GM23338 (cell line): ENCODE results near the gene TPRX1. TPM values are rescaled to one million over a fixed set of nuclear protein-coding genes. Genes with fewer than 3 reads are reported as not detected.

Source experiments
- ATAC-seq: fragments of 200-7000 bp; cut with Tn5 transposase; 3 replicates; pipeline ENCODE4 v1.9.1; 2020
- DNase-seq: peaks from one replicate; pipeline ENCODE4 v3.0.0-alpha.2; 2015; ENCODE audit warnings: low spot score
- H2AFZ ChIP-seq: fragments of 200-600 bp; sonication (generic); 2 replicates; pipeline ENCODE4 v1.8.0; 2016; ENCODE audit warnings: antibody characterized with exemption, mild to moderate bottlenecking, moderate library complexity
- H3F3A ChIP-seq: fragments of 200-600 bp; sonication (generic); replicated peaks from 2 replicates; pipeline ENCODE4 v1.8.0; 2017; ENCODE audit warnings: antibody characterized with exemption, mixed run types, low read depth
- H3K27ac ChIP-seq: fragments of 200-600 bp; sonication (generic); 2 replicates; pipeline ENCODE4 v1.6.1; 2016; ENCODE audit warnings: low read depth
- H3K27me3 ChIP-seq: fragments of 200-600 bp; sonication (generic); 2 replicates; pipeline ENCODE4 v1.8.0; 2016; ENCODE audit warnings: mild to moderate bottlenecking, mixed run types, moderate library complexity; ENCODE audit not compliant: insufficient read depth
- H3K36me3 ChIP-seq: fragments of 200-600 bp; sonication (generic); 2 replicates; pipeline ENCODE4 v1.8.0; 2016; ENCODE audit warnings: mild to moderate bottlenecking; ENCODE audit not compliant: insufficient read depth
- H3K4me1 ChIP-seq: fragments of 200-600 bp; sonication (generic); 2 replicates; pipeline ENCODE4 v1.8.0; 2016; ENCODE audit warnings: mild to moderate bottlenecking, moderate library complexity; ENCODE audit not compliant: insufficient read depth
- H3K4me2 ChIP-seq: fragments of 200-600 bp; sonication (generic); 2 replicates; pipeline ENCODE4 v1.7.1; 2017; ENCODE audit warnings: mixed run types
- H3K4me3 ChIP-seq: fragments of 200-600 bp; sonication (generic); 2 replicates; pipeline ENCODE4 v1.6.1; 2016; ENCODE audit warnings: mixed run types
- H3K79me2 ChIP-seq: fragments of 200-600 bp; sonication (generic); replicated peaks from 2 replicates; pipeline ENCODE4 v1.8.0; 2017; ENCODE audit warnings: mild to moderate bottlenecking; ENCODE audit not compliant: insufficient read depth
- H3K9me2 ChIP-seq: fragments of 200-600 bp; sonication (generic); 2 replicates; pipeline ENCODE4 v1.8.0; 2017; ENCODE audit not compliant: insufficient read depth
- H4K20me1 ChIP-seq: fragments of 200-600 bp; sonication (generic); replicated peaks from 2 replicates; pipeline ENCODE4 v1.8.0; 2017; ENCODE audit warnings: mild to moderate bottlenecking; ENCODE audit not compliant: insufficient read depth
- H3K27ac Mint-ChIP-seq: 2 replicates; pipeline ENCODE4 v1.8.0; 2020; ENCODE audit warnings: inconsistent platforms, mild to moderate bottlenecking, moderate library complexity, mixed read lengths
- H3K27me3 Mint-ChIP-seq: 3 replicates; pipeline ENCODE4 v1.8.0; 2022; ENCODE audit warnings: low read depth, mild to moderate bottlenecking, moderate library complexity, mixed read lengths, inconsistent platforms; ENCODE audit not compliant: insufficient read depth, poor library complexity
- H3K36me3 Mint-ChIP-seq: 3 replicates; pipeline ENCODE4 v1.8.0; 2021; ENCODE audit warnings: low read depth, mild to moderate bottlenecking, inconsistent platforms, moderate library complexity, mixed read lengths
- H3K4me1 Mint-ChIP-seq: 3 replicates; pipeline ENCODE4 v1.8.0; 2020; ENCODE audit warnings: mild to moderate bottlenecking, inconsistent platforms, mixed read lengths
- H3K4me3 Mint-ChIP-seq: 3 replicates; pipeline ENCODE4 v1.8.0; 2021; ENCODE audit warnings: moderate library complexity, mild to moderate bottlenecking, inconsistent platforms, mixed read lengths
- H3K9me3 Mint-ChIP-seq: 3 replicates; pipeline ENCODE4 v1.8.0; 2020; ENCODE audit warnings: moderate library complexity, mild to moderate bottlenecking, inconsistent platforms, mixed read lengths
- CREB1 ChIP-seq: fragments of 250-450 bp; sonication (Bioruptor Pico); IDR thresholded peaks from 2 replicates; pipeline ENCODE4 v1.5.0; 2020; ENCODE audit warnings: low read depth, mild to moderate bottlenecking, moderate library complexity
- EZH2 ChIP-seq: fragments of 200-600 bp; sonication (generic); IDR thresholded peaks from one replicate; pipeline ENCODE4 v1.8.0; 2017; ENCODE audit warnings: antibody characterized with exemption, mild to moderate bottlenecking, low read depth; ENCODE audit not compliant: unreplicated experiment
- EZH2phosphoT487 ChIP-seq: fragments of 200-600 bp; sonication (generic); IDR thresholded peaks from one replicate; pipeline ENCODE4 v1.8.1; 2018; ENCODE audit warnings: antibody characterized with exemption; ENCODE audit not compliant: unreplicated experiment
- JUNB ChIP-seq: IDR thresholded peaks from one replicate; pipeline ENCODE4 v1.6.1; 2016; ENCODE audit warnings: antibody characterized with exemption; ENCODE audit not compliant: unreplicated experiment
- NANOG ChIP-seq: IDR thresholded peaks from 2 replicates; pipeline ENCODE4 v1.6.1; 2016; ENCODE audit warnings: antibody characterized with exemption, borderline replicate concordance
- POLR2AphosphoS5 ChIP-seq: IDR thresholded peaks from 2 replicates; pipeline ENCODE4 v1.6.1; 2016; ENCODE audit warnings: antibody characterized with exemption, low read depth
- STAT1 ChIP-seq: IDR thresholded peaks from one replicate; pipeline ENCODE4 v1.6.1; 2016; ENCODE audit warnings: antibody characterized with exemption; ENCODE audit not compliant: unreplicated experiment
- ZNF114 ChIP-seq: fragments of 250-450 bp; sonication (Bioruptor Pico); IDR thresholded peaks from 2 replicates; pipeline ENCODE4 v1.5.0; 2020; ENCODE audit warnings: mild to moderate bottlenecking, moderate library complexity
- ZNF331 ChIP-seq: fragments of 250-450 bp; sonication (Bioruptor Pico); IDR thresholded peaks from 2 replicates; pipeline ENCODE4 v1.5.0; 2020; ENCODE audit warnings: low read depth, mild to moderate bottlenecking, moderate library complexity
- polyA plus RNA-seq: library from polyadenylated mRNA; unstranded; fragments of >200 nt; fragmentation: Nextera tagmentation; extraction: Ambion mirVana; gene quantifications from 2 replicates; pipeline ENCODE4 v1.2.1, GENCODE V29; 2016
- total RNA-seq: library from RNA; depleted of rRNA; stranded (reverse); fragments of >200 nt; shearing (Covaris generic); gene quantifications from 2 replicates; pipeline ENCODE4 v1.2.3, GENCODE V29; 2014
- TF ChIP-seq, protein P1 (sequence below): IDR thresholded peaks from 2 replicates; pipeline ENCODE4 v1.6.1; 2016; ENCODE audit warnings: antibody characterized with exemption
- TF ChIP-seq, protein P2 (sequence below), 2 experiments: fragments of 200-600 bp in 1 of 2; sonication (generic) in 1 of 2; conservative IDR thresholded peaks; 2 replicates each; pipeline versions ENCODE4 v1.5.1 to v1.6.1; 2016 to 2017; ENCODE audit warnings: antibody characterized with exemption in 2 of 2, low read depth in 2 of 2, mild to moderate bottlenecking in 2 of 2, moderate library complexity in 1 of 2
- TF ChIP-seq, protein P3 (sequence below): IDR thresholded peaks from one replicate; pipeline ENCODE4 v1.6.1; 2018; ENCODE audit warnings: antibody characterized with exemption; ENCODE audit not compliant: unreplicated experiment
- TF ChIP-seq, protein P4 (sequence below): fragments of 250-450 bp; sonication (Bioruptor Pico); IDR thresholded peaks from 2 replicates; pipeline ENCODE4 v1.5.0; 2020; ENCODE audit warnings: mild to moderate bottlenecking, moderate library complexity

TPRX1 gene
- total and polyA plus RNA-seq, 2 experiments from 2014 or later, result 0.28 TPM; not detected in 1

DNA sequence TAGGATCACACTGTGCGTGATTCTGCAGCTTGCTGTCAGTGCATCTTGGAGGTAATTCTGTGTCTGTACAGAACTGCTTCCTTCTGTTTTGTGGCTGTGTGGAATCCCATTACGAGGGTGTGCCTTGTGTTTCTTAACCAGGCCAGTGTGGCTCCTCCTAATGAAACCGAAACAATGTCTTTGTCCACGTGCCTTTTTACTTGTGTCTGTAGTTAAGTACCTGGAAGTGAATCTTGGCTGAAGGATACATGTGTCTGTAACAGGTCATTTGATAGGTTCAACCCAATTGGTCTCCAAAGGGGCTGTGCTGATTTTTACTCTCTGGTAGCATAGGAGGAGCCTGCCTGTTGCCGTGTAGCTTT, 45.9 kb downstream of the TPRX1 start:
- Histone ChIP-seq H2AFZ (no peak overlapping the region), H3K27me3 (no peaks in the 10 kb centered on the region), H3K4me1 (no peaks in the 10 kb centered on the region), H3F3A (peaks cover 23% of the 10 kb centered on the region), H3K36me3 (peaks cover 28% of the 10 kb centered on the region), H3K4me3 (no peak overlapping the region), H3K79me2 (no peaks in the 10 kb centered on the region), H3K9me2 (no peaks in the 10 kb centered on the region), H3K27ac (no peak overlapping the region), H3K4me2 (no peak overlapping the region), H4K20me1 (0 out of 2 replicates have a peak, but pooled peaks cover 4% of the 10 kb centered on the region)
- Mint-ChIP-seq H3K27me3 (peaks cover 16% of the 10 kb centered on the region), H3K36me3 (peaks cover 48% of the 10 kb centered on the region), H3K9me3 (no peaks in the 10 kb centered on the region; the same call in 2 of the 3 replicates), H3K4me1 (no peaks in the 10 kb centered on the region), H3K27ac (no peak overlapping the region), H3K4me3 (no peak overlapping the region)
- ATAC-seq (no peak), DNase-seq (no peak)
- TF ChIP-seq ZNF331, result no peak
- TF ChIP-seq STAT1, result no peak
- TF ChIP-seq, protein P1, sequence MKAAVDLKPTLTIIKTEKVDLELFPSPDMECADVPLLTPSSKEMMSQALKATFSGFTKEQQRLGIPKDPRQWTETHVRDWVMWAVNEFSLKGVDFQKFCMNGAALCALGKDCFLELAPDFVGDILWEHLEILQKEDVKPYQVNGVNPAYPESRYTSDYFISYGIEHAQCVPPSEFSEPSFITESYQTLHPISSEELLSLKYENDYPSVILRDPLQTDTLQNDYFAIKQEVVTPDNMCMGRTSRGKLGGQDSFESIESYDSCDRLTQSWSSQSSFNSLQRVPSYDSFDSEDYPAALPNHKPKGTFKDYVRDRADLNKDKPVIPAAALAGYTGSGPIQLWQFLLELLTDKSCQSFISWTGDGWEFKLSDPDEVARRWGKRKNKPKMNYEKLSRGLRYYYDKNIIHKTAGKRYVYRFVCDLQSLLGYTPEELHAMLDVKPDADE, result no peak
- no peak for TF ChIP-seq CREB1
- no peak for TF ChIP-seq ZNF114 (CRISPR knock-in tag)
- no peak for TF ChIP-seq NANOG
- TF ChIP-seq EZH2, result no peak
- no peak for TF ChIP-seq POLR2AphosphoS5
- TF ChIP-seq, protein P2, sequence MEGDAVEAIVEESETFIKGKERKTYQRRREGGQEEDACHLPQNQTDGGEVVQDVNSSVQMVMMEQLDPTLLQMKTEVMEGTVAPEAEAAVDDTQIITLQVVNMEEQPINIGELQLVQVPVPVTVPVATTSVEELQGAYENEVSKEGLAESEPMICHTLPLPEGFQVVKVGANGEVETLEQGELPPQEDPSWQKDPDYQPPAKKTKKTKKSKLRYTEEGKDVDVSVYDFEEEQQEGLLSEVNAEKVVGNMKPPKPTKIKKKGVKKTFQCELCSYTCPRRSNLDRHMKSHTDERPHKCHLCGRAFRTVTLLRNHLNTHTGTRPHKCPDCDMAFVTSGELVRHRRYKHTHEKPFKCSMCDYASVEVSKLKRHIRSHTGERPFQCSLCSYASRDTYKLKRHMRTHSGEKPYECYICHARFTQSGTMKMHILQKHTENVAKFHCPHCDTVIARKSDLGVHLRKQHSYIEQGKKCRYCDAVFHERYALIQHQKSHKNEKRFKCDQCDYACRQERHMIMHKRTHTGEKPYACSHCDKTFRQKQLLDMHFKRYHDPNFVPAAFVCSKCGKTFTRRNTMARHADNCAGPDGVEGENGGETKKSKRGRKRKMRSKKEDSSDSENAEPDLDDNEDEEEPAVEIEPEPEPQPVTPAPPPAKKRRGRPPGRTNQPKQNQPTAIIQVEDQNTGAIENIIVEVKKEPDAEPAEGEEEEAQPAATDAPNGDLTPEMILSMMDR (conservative IDR thresholded peaks at IDR 0.05; ENCODE audit: low read depth in 2 of 2), result no peak
- TF ChIP-seq, protein P3, sequence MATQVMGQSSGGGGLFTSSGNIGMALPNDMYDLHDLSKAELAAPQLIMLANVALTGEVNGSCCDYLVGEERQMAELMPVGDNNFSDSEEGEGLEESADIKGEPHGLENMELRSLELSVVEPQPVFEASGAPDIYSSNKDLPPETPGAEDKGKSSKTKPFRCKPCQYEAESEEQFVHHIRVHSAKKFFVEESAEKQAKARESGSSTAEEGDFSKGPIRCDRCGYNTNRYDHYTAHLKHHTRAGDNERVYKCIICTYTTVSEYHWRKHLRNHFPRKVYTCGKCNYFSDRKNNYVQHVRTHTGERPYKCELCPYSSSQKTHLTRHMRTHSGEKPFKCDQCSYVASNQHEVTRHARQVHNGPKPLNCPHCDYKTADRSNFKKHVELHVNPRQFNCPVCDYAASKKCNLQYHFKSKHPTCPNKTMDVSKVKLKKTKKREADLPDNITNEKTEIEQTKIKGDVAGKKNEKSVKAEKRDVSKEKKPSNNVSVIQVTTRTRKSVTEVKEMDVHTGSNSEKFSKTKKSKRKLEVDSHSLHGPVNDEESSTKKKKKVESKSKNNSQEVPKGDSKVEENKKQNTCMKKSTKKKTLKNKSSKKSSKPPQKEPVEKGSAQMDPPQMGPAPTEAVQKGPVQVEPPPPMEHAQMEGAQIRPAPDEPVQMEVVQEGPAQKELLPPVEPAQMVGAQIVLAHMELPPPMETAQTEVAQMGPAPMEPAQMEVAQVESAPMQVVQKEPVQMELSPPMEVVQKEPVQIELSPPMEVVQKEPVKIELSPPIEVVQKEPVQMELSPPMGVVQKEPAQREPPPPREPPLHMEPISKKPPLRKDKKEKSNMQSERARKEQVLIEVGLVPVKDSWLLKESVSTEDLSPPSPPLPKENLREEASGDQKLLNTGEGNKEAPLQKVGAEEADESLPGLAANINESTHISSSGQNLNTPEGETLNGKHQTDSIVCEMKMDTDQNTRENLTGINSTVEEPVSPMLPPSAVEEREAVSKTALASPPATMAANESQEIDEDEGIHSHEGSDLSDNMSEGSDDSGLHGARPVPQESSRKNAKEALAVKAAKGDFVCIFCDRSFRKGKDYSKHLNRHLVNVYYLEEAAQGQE, result no peak
- TF ChIP-seq, protein P4, sequence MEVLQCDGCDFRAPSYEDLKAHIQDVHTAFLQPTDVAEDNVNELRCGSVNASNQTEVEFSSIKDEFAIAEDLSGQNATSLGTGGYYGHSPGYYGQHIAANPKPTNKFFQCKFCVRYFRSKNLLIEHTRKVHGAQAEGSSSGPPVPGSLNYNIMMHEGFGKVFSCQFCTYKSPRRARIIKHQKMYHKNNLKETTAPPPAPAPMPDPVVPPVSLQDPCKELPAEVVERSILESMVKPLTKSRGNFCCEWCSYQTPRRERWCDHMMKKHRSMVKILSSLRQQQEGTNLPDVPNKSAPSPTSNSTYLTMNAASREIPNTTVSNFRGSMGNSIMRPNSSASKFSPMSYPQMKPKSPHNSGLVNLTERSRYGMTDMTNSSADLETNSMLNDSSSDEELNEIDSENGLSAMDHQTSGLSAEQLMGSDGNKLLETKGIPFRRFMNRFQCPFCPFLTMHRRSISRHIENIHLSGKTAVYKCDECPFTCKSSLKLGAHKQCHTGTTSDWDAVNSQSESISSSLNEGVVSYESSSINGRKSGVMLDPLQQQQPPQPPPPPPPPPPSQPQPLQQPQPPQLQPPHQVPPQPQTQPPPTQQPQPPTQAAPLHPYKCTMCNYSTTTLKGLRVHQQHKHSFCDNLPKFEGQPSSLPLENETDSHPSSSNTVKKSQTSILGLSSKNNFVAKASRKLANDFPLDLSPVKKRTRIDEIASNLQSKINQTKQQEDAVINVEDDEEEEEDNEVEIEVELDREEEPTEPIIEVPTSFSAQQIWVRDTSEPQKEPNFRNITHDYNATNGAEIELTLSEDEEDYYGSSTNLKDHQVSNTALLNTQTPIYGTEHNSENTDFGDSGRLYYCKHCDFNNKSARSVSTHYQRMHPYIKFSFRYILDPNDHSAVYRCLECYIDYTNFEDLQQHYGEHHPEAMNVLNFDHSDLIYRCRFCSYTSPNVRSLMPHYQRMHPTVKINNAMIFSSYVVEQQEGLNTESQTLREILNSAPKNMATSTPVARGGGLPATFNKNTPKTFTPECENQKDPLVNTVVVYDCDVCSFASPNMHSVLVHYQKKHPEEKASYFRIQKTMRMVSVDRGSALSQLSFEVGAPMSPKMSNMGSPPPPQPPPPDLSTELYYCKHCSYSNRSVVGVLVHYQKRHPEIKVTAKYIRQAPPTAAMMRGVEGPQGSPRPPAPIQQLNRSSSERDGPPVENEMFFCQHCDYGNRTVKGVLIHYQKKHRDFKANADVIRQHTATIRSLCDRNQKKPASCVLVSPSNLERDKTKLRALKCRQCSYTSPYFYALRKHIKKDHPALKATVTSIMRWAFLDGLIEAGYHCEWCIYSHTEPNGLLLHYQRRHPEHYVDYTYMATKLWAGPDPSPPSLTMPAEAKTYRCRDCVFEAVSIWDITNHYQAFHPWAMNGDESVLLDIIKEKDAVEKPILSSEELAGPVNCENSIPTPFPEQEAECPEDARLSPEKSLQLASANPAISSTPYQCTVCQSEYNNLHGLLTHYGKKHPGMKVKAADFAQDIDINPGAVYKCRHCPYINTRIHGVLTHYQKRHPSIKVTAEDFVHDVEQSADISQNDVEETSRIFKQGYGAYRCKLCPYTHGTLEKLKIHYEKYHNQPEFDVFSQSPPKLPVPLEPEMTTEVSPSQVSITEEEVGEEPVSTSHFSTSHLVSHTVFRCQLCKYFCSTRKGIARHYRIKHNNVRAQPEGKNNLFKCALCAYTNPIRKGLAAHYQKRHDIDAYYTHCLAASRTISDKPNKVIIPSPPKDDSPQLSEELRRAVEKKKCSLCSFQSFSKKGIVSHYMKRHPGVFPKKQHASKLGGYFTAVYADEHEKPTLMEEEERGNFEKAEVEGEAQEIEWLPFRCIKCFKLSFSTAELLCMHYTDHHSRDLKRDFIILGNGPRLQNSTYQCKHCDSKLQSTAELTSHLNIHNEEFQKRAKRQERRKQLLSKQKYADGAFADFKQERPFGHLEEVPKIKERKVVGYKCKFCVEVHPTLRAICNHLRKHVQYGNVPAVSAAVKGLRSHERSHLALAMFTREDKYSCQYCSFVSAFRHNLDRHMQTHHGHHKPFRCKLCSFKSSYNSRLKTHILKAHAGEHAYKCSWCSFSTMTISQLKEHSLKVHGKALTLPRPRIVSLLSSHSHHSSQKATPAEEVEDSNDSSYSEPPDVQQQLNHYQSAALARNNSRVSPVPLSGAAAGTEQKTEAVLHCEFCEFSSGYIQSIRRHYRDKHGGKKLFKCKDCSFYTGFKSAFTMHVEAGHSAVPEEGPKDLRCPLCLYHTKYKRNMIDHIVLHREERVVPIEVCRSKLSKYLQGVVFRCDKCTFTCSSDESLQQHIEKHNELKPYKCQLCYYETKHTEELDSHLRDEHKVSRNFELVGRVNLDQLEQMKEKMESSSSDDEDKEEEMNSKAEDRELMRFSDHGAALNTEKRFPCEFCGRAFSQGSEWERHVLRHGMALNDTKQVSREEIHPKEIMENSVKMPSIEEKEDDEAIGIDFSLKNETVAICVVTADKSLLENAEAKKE, result no peak
- TF ChIP-seq EZH2phosphoT487, result no peak
- no peak for TF ChIP-seq JUNB
